Mesodermal cell (in vitro differentiated cells): ENCODE data around the gene SMIM10L2A.
"Not testable (repeated sequence)": the region's sequence is repeated elsewhere in the genome, so short reads cannot be mapped to it uniquely, and the experiment has no call there.

Experiments used
- H3K27ac ChIP-seq: 2 replicates; pipeline ENCODE4 v1.7.0; 2013; ENCODE audit warnings: mild to moderate bottlenecking, low read depth, low read length, moderate library complexity; ENCODE audit not compliant: severe bottlenecking
- H3K36me3 ChIP-seq: 2 replicates; pipeline ENCODE4 v1.7.1; 2013; ENCODE audit warnings: mild to moderate bottlenecking, low read length, moderate library complexity; ENCODE audit not compliant: control insufficient read depth, insufficient read depth
- H3K4me1 ChIP-seq: one replicate; pipeline ENCODE4 v1.7.1; 2013; ENCODE audit warnings: mild to moderate bottlenecking, low read length; ENCODE audit not compliant: insufficient read depth, control insufficient read depth, poor library complexity, severe bottlenecking
- H3K4me3 ChIP-seq: 2 replicates; pipeline ENCODE4 v1.7.0; 2013; ENCODE audit warnings: low read length, control low read depth, mild to moderate bottlenecking; ENCODE audit not compliant: insufficient read depth, poor library complexity, severe bottlenecking; ENCODE audit errors: extremely low read depth
- H3K9me3 ChIP-seq: 2 replicates; pipeline ENCODE4 v1.7.1; 2013; ENCODE audit warnings: mild to moderate bottlenecking, low read length, moderate library complexity; ENCODE audit not compliant: control insufficient read depth
- WGBS, 2 experiments: methylation state at CpG; one replicate each; pipeline ENCODE4 v1.1.5; 2013; ENCODE audit warnings: missing lambda C conversion rate in 2 of 2; ENCODE audit not compliant: insufficient coverage in 2 of 2; 5-methylcytosine and 5-hydroxymethylcytosine counted together

Gene SMIM10L2A

GRCh38 chrX:135422810-135423168 lies 1.0 kb downstream of the SMIM10L2A start:
- H3K27ac ChIP-seq, H3K36me3 ChIP-seq, H3K4me1 ChIP-seq, H3K9me3 ChIP-seq: not testable (repeated sequence)
- WGBS, 2 experiments: 60% methylated on average over 2 of the region's 10 CpGs; no CpG with 5 or more reads in 1 of the 2 experiments
- H3K4me3 ChIP-seq: peak overlapping the region; percentile 33

GRCh38 chrX:135423173-135423864 lies 1.6 kb downstream of the SMIM10L2A start:
- H3K27ac ChIP-seq, H3K4me3 ChIP-seq, H3K9me3 ChIP-seq, H3K36me3 ChIP-seq, H3K4me1 ChIP-seq: not testable (repeated sequence)
- WGBS, 2 experiments: no CpG with 5 or more reads among the region's 9 CpGs

GRCh38 chrX:135424469-135424868 lies 2.7 kb downstream of the SMIM10L2A start:
- Histone ChIP-seq H3K27ac (no peak overlapping the region), H3K36me3 (no peaks in the 10 kb centered on the region), H3K4me3 (no peak overlapping the region), H3K4me1 (no peaks in the 10 kb centered on the region), H3K9me3 (no peaks in the 10 kb centered on the region)
- 98 to 99% methylated on average over 8 to 9 of the region's 9 CpGs for WGBS, 2 experiments

- H3K27ac ChIP-seq: no peak overlapping the region
- H3K9me3 ChIP-seq: no peaks in the 10 kb centered on the region
- no peaks in the 10 kb centered on the region for H3K4me1 ChIP-seq
- no peaks in the 10 kb centered on the region for H3K36me3 ChIP-seq
- 69 to 85% methylated on average over 2 to 4 of the region's 16 CpGs for WGBS, 2 experiments
- no peak overlapping the region for H3K4me3 ChIP-seq
These were observed 3.6 kb downstream of the SMIM10L2A start for GRCh38 chrX:135425026-135425965.

- Histone ChIP-seq H3K36me3 (no peaks in the 10 kb centered on the region), H3K4me1 (no peaks in the 10 kb centered on the region), H3K4me3 (no peak overlapping the region), H3K9me3 (no peaks in the 10 kb centered on the region), H3K27ac (no peak overlapping the region)
- WGBS, 2 experiments: no CpG with 5 or more reads among the region's 1 CpG
These were observed 7.7 kb downstream of the SMIM10L2A start for GRCh38 chrX:135429429-135429828.

GRCh38 chrX:135431886-135432285 lies 10.1 kb downstream of the SMIM10L2A start:
- H3K4me1 ChIP-seq: no peaks in the 10 kb centered on the region
- no peaks in the 10 kb centered on the region for H3K9me3 ChIP-seq
- H3K4me3 ChIP-seq: no peak overlapping the region
- no peaks in the 10 kb centered on the region for H3K36me3 ChIP-seq
- no peak overlapping the region for H3K27ac ChIP-seq

- Histone ChIP-seq H3K4me3 (no peak overlapping the region), H3K27ac (no peak overlapping the region), H3K9me3 (no peaks in the 10 kb centered on the region), H3K4me1 (no peaks in the 10 kb centered on the region), H3K36me3 (no peaks in the 10 kb centered on the region)
- 80 to 94% methylated on average over 3 of the region's 13 CpGs for WGBS, 2 experiments
These were observed 10.7 kb downstream of the SMIM10L2A start for GRCh38 chrX:135432453-135432852.

- H3K4me3 ChIP-seq: no peak overlapping the region
- H3K4me1 ChIP-seq: no peaks in the 10 kb centered on the region
- H3K27ac ChIP-seq: no peak overlapping the region
- whole genome bisulfite sequencing, 2 experiments: 89 to 96% methylated on average over 9 to 11 of the region's 22 CpGs
- H3K36me3 ChIP-seq: no peaks in the 10 kb centered on the region
- H3K9me3 ChIP-seq: no peaks in the 10 kb centered on the region
These were observed 11.3 kb downstream of the SMIM10L2A start for GRCh38 chrX:135432881-135433521.

- no peak overlapping the region for H3K27ac ChIP-seq
- no peaks in the 10 kb centered on the region for H3K9me3 ChIP-seq
- no peaks in the 10 kb centered on the region for H3K36me3 ChIP-seq
- 94 to 97% methylated on average over 23 to 25 of the region's 37 CpGs for WGBS, 2 experiments
- H3K4me1 ChIP-seq: no peaks in the 10 kb centered on the region
- no peak overlapping the region for H3K4me3 ChIP-seq
These were observed 11.9 kb downstream of the SMIM10L2A start for GRCh38 chrX:135433531-135434257.

- no peaks in the 10 kb centered on the region for H3K9me3 ChIP-seq
- H3K4me1 ChIP-seq: no peaks in the 10 kb centered on the region
- H3K4me3 ChIP-seq: no peak overlapping the region
- H3K36me3 ChIP-seq: no peaks in the 10 kb centered on the region
- 88 to 91% methylated on average over 19 to 21 of the region's 49 CpGs for WGBS, 2 experiments
- no peak overlapping the region for H3K27ac ChIP-seq
These were observed 12.8 kb downstream of the SMIM10L2A start for GRCh38 chrX:135434258-135435138.
